Measurements from ENCODE around the gene HAUS5.

DNA sequence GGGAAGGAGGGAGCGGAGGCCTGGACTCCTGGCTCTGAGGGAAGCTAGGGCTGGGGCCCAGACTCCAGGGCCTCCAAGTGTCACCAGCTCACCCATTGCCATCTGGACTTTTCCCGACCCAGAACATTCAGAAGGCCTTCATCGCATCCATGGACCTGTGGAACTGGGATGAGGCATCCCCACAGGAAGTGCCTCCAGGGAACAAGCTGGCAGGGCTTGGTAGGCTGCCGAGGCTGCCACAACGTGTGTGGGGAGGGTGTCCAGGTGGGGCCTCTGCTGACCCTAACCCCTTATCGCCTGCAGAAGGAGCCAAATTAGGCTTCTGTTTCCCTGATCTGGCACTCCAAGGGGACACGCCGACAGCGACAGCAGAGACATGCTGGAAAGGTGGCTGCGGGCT is 29.8 kb downstream of the HAUS5 start:
- TF ChIP-seq, protein P1, sequence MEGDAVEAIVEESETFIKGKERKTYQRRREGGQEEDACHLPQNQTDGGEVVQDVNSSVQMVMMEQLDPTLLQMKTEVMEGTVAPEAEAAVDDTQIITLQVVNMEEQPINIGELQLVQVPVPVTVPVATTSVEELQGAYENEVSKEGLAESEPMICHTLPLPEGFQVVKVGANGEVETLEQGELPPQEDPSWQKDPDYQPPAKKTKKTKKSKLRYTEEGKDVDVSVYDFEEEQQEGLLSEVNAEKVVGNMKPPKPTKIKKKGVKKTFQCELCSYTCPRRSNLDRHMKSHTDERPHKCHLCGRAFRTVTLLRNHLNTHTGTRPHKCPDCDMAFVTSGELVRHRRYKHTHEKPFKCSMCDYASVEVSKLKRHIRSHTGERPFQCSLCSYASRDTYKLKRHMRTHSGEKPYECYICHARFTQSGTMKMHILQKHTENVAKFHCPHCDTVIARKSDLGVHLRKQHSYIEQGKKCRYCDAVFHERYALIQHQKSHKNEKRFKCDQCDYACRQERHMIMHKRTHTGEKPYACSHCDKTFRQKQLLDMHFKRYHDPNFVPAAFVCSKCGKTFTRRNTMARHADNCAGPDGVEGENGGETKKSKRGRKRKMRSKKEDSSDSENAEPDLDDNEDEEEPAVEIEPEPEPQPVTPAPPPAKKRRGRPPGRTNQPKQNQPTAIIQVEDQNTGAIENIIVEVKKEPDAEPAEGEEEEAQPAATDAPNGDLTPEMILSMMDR (conservative IDR thresholded peaks at IDR 0.05; ENCODE audit: low read length) = no peak
- TF ChIP-seq EZH2phosphoT487 (IDR thresholded peaks at IDR 0.05; ENCODE audit: borderline replicate concordance) = no peak

Measured in Loucy (cell line).